ENCODE measurements around the gene TMEM212. TPM values are rescaled to one million over a fixed set of nuclear protein-coding genes. Genes with fewer than 3 reads are reported as not detected.
"Not testable (repeated sequence)": the region's sequence is repeated elsewhere in the genome, so short reads cannot be mapped to it uniquely, and the experiment has no call there.

Gene TMEM212
- total RNA-seq, 2 experiments from 2014 or later = not detected

- CTCF ChIA-PET = interaction anchor here (1.1 kb wide), 1 partner anchor 13 kb away, joined by 3 read pairs; no protein-coding TSS in a partner anchor
Measured at GRCh38 chr3:171850320-171850959, 7.3 kb downstream of the TMEM212 start.

GRCh38 chr3:171850960-171851659 lies 8.0 kb downstream of the TMEM212 start:
- ChIA-PET CTCF (no interaction called here), POLR2A (no interaction called here)

More at GRCh38 chr3:171850320-171850959, 7.3 kb downstream of the TMEM212 start:
- POLR2A ChIA-PET = no interaction called here

DNA sequence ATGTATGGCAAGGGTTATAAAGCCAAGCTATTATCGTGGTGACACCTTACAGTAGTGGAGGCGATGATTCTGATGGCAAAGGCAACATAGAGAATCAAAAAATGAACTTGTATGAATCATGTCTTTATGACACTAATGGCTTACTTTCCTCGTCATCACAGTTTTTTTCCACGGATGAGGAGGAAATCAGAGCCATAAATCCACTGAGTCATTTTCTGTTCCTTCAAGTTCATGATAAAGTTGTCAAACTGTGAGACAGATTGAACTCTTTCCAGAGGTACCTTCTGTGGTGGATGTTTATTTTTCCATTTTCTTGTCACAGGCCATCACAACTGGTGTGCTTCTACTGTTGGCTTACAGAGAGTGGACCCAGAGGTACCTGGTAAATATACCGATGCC lies 8.5 kb downstream of the TMEM212 start:
- CTCF ChIA-PET = no interaction called here

GRCh38 chr3:171854649-171855305 lies 11.6 kb downstream of the TMEM212 start:
- POLR2A ChIA-PET = no interaction called here

More for the DNA sequence above, 8.5 kb downstream of the TMEM212 start:
- POLR2A ChIA-PET = no interaction called here

GRCh38 chr3:171858770-171859169 lies 15.6 kb downstream of the TMEM212 start:
- POLR2A ChIA-PET, CTCF ChIA-PET: not testable (repeated sequence)

More at GRCh38 chr3:171854649-171855305, 11.6 kb downstream of the TMEM212 start:
- CTCF ChIA-PET = interaction anchor here (2.2 kb wide), 1 partner anchor 16 kb away, joined by 6 read pairs; no protein-coding TSS in a partner anchor

- ChIA-PET CTCF (no interaction called here), POLR2A (no interaction called here)
Measured at GRCh38 chr3:171860830-171861535, 17.8 kb downstream of the TMEM212 start.

DNA sequence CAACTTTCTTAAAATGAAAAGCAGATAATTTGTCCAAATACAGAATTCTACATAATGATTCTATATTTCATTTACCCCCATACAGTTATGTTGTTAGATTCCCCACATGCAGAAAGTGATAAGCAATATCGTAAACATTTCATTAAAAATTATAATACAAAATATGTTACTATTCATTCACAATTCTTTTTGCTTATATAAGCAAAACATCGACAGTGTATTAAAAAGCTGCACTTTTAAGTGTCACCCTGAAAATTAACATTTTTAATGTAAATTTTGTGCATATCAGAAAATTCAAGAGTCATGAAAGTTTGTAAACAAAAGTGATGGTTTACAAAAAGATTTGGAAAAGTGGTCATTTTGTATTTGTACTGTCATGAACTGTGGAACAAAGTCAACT lies 19.2 kb downstream of the TMEM212 start:
- ChIA-PET CTCF (no interaction called here), POLR2A (no interaction called here)

GRCh38 chr3:171862993-171863521 lies 19.9 kb downstream of the TMEM212 start:
- CTCF ChIA-PET = no interaction called here
- POLR2A ChIA-PET = no interaction called here

GRCh38 chr3:171863920-171864319 lies 20.8 kb downstream of the TMEM212 start:
- ChIA-PET CTCF (no interaction called here), POLR2A (no interaction called here)

DNA sequence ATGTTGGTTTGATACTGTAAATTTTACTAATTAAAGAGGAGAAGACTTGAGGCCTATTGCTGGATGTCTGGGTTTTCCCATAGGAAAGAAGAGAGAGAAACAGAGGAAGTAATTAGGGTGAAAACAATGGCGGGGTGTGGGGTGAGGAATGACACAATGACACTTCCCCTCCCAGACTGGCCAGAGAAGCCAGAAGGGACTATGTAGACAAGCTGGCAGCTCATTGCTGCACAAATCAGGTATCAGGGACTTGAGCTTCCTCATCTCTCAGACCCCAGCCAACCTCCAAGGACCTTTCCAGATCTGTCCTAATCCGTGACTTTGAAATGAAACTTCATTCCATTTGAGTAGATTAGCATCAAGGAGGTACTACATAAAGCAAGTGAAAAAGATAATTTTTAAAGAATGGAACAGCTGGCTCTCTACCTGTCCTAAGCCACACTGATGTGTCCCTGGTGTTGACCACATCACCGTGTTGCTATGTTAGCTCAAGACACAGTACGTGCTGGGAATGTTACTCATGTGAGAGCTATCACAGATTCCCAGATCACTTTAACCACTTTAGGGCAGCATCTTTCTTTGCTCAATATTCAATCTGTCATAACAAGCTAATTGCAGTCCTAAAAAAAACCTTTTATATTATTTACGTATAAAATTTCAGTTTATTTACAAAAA lies 22.2 kb downstream of the TMEM212 start:
- POLR2A ChIA-PET = no interaction called here
- CTCF ChIA-PET = no interaction called here

DNA sequence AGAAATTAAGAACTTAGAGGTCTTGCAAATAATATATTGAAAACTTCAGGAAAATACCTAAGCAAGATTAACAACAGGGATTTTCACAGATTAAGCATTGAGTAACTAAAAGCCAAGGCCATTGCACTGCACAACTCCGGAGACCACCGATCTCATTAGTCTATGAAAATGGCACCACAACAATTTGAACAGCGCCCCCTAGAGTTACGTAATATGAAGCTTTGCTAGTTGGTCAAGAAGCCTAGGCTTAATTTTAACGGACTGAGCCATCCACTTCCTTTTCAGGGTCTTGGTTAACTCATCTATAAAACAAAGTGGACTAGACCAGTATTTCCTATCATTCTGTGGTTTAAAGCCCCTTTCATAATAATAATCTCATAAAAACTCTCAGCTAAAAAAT lies 24.8 kb downstream of the TMEM212 start:
- POLR2A ChIA-PET = no interaction called here
- CTCF ChIA-PET = no interaction called here

- CTCF ChIA-PET = interaction anchor here (1.8 kb wide), 1 partner anchor 17 kb away, joined by 6 read pairs; no protein-coding TSS in a partner anchor
- POLR2A ChIA-PET = no interaction called here
Measured at GRCh38 chr3:171871392-171872274, 28.5 kb downstream of the TMEM212 start.

DNA sequence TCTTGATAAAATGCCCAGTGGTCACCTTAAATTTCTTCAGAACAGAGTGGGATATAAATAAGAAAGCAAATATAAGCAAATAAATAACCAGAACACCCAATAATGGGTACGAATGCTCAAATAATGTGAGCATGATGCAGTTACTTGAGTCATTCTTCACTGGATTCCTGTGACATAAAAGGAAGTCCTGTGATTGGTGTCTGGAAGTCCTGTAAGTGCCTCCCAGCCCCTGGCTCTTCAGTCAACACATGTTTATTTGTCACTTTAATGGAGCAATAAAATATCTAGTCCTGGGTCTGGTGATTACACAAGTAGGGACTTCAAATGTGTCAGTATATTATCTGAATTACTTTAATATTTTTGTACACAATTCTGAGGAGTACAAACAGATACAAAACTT lies 30.4 kb downstream of the TMEM212 start:
- CTCF ChIA-PET = no interaction called here

DNA sequence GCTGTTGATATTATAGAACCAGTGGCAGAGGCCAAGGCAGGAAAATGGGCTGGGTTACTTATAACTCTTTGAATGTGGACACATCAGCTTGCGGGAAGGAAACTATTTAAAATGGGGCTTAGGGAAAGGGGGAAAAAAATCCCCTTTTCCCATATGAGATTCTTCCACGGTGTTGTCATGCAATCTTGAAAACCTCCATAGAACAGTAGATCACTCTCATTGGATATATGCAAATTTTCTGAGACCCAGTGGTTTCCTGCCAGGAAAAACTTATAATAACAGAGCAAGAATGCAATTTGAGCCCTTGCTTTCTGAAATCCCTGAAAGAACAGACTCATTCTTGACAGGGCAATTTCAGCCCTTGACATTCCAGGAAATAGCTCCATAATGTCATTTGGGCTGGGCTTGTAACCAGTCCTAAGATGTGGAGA lies 31.1 kb downstream of the TMEM212 start:
- POLR2A ChIA-PET = no interaction called here
- CTCF ChIA-PET = no interaction called here

More for the DNA sequence above, 30.4 kb downstream of the TMEM212 start:
- POLR2A ChIA-PET = no interaction called here

- ChIA-PET CTCF (no interaction called here), POLR2A (no interaction called here)
Measured at GRCh38 chr3:171874879-171875278, 31.7 kb downstream of the TMEM212 start.

GRCh38 chr3:171875923-171876412 lies 32.8 kb downstream of the TMEM212 start:
- POLR2A ChIA-PET = no interaction called here
- CTCF ChIA-PET = no interaction called here

- ChIA-PET CTCF (no interaction called here), POLR2A (no interaction called here)
Measured at GRCh38 chr3:171876680-171877147, 33.6 kb downstream of the TMEM212 start.

GRCh38 chr3:171878461-171879225 lies 35.5 kb downstream of the TMEM212 start:
- CTCF ChIA-PET = no interaction called here
- POLR2A ChIA-PET = no interaction called here

All from activated CD8-positive, alpha-beta memory T cell treated with anti-CD3 and anti-CD28 coated beads for 36 hours (primary cell).